ENCODE results near the gene MAMLD1. TPM values are rescaled to one million over a fixed set of nuclear protein-coding genes. Genes with fewer than 3 reads are reported as not detected.
A peak's percentile ranks its signal among the peaks of the same experiment; 100 is the strongest.

The MAMLD1 gene, protein sequence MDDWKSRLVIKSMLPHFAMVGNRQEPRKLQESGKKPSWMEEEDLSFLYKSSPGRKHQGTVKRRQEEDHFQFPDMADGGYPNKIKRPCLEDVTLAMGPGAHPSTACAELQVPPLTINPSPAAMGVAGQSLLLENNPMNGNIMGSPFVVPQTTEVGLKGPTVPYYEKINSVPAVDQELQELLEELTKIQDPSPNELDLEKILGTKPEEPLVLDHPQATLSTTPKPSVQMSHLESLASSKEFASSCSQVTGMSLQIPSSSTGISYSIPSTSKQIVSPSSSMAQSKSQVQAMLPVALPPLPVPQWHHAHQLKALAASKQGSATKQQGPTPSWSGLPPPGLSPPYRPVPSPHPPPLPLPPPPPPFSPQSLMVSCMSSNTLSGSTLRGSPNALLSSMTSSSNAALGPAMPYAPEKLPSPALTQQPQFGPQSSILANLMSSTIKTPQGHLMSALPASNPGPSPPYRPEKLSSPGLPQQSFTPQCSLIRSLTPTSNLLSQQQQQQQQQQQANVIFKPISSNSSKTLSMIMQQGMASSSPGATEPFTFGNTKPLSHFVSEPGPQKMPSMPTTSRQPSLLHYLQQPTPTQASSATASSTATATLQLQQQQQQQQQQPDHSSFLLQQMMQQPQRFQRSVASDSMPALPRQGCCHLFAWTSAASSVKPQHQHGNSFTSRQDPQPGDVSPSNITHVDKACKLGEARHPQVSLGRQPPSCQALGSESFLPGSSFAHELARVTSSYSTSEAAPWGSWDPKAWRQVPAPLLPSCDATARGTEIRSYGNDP
- total RNA-seq (ENCODE audit: unreplicated experiment), result 2.8 TPM
- long read RNA-seq, result 0 reads

DNA sequence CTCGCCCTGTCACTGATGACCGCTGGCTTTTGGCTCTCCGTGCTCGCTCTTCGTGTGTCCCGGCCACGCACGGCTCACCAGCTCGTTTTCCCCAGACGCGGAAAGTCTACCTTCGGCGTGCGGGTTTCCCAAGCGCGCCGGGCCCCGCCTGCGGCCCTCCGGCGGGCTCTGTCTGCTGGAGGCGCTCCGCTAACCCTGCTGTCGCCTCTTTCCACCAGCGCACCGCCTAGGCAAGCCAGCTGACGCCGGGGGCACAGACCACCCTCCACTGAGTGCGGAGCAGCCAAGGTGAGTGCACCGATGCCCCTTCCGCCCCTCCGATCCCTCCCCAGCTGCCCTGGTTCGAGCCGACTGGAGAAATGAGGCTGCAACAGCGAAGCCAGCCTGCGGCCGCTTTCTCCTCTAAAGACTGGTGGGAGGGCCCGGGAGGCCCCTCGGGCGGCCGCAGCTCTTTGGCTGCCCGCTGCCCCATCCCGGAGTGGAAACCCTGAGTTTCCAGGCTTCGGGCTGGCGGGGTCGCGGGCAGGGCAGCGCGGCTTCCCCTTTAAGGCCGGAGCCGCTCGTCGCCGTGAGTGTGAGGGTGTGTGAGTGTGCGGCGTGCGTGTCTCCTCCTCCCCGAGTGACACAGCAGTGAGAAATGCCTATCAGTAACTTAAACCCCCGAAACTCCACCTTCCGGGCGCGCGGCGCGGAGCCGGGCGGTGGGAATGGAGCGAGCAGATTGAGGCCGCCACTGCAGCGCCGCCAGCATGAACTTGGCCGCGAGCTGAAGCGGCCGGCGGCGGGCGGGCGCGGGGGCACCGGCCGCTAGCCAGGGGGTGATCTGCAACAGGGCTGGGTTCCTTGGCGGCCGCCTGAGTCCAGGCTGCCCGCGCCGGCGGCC lies at the start of gene MAMLD1:
Gene MAMLD1, plus strand, starts transcription at position 719 of the 883 bp plus-strand sequence. CDS start 82,200 bp downstream, outside the sequence.
- peak; percentile 18 for DNase-seq (ENCODE audit: low spot score)
- peaks cover 8% of the 10 kb centered on the region for H3K27me3 Mint-ChIP-seq (ENCODE audit: unreplicated experiment)
- no peaks in the 10 kb centered on the region for H3K36me3 Mint-ChIP-seq (ENCODE audit: low read depth, unreplicated experiment)
- TF ChIP-seq, protein P1, sequence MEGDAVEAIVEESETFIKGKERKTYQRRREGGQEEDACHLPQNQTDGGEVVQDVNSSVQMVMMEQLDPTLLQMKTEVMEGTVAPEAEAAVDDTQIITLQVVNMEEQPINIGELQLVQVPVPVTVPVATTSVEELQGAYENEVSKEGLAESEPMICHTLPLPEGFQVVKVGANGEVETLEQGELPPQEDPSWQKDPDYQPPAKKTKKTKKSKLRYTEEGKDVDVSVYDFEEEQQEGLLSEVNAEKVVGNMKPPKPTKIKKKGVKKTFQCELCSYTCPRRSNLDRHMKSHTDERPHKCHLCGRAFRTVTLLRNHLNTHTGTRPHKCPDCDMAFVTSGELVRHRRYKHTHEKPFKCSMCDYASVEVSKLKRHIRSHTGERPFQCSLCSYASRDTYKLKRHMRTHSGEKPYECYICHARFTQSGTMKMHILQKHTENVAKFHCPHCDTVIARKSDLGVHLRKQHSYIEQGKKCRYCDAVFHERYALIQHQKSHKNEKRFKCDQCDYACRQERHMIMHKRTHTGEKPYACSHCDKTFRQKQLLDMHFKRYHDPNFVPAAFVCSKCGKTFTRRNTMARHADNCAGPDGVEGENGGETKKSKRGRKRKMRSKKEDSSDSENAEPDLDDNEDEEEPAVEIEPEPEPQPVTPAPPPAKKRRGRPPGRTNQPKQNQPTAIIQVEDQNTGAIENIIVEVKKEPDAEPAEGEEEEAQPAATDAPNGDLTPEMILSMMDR (IDR thresholded peaks at IDR 0.05; ENCODE audit: unreplicated experiment), result no peak
- H3K4me3 Mint-ChIP-seq (ENCODE audit: unreplicated experiment), result peak within 1 kb of the TSS; percentile 76
- peaks cover 10% of the 10 kb centered on the region for H3K4me1 Mint-ChIP-seq (ENCODE audit: unreplicated experiment)
- no peaks in the 10 kb centered on the region for H3K9me3 Mint-ChIP-seq (ENCODE audit: unreplicated experiment)
- no peak within 1 kb of the TSS for H3K27ac Mint-ChIP-seq (ENCODE audit: unreplicated experiment)

DNA sequence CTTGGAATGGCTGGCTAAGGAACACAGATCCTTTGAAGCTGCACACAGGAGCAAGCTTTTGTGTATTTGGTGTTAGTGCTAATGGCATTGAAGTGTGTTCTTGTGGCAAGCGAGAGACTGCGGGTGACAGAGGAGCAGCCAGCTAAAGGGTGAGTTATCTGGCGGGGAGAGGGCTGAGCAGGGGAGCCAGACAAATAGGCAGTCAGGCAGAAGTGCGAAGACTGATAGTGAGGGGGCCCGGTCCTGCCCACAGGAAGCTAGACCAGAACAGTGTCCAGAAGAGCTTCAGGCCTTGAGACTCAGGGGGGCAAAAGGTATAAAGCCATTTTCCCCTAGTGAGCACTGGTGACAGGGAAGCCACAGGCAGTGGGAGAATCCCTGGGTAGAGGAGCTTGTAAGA lies 49.6 kb upstream of the MAMLD1 start:
- TF ChIP-seq, protein P1 (IDR thresholded peaks at IDR 0.05; ENCODE audit: unreplicated experiment), result no peak
- no peak for DNase-seq (ENCODE audit: low spot score)
- Mint-ChIP-seq H3K27me3 (ENCODE audit: unreplicated experiment) (no peaks in the 10 kb centered on the region), H3K4me3 (ENCODE audit: unreplicated experiment) (no peak overlapping the region), H3K27ac (ENCODE audit: unreplicated experiment) (no peak overlapping the region), H3K36me3 (ENCODE audit: low read depth, unreplicated experiment) (no peaks in the 10 kb centered on the region), H3K9me3 (ENCODE audit: unreplicated experiment) (no peaks in the 10 kb centered on the region), H3K4me1 (ENCODE audit: unreplicated experiment) (no peaks in the 10 kb centered on the region)

- Mint-ChIP-seq H3K27ac (ENCODE audit: unreplicated experiment) (no peak overlapping the region), H3K27me3 (ENCODE audit: unreplicated experiment) (no peaks in the 10 kb centered on the region), H3K9me3 (ENCODE audit: unreplicated experiment) (no peaks in the 10 kb centered on the region), H3K36me3 (ENCODE audit: low read depth, unreplicated experiment) (no peaks in the 10 kb centered on the region), H3K4me1 (ENCODE audit: unreplicated experiment) (no peaks in the 10 kb centered on the region), H3K4me3 (ENCODE audit: unreplicated experiment) (no peak overlapping the region)
- TF ChIP-seq, protein P1 (IDR thresholded peaks at IDR 0.05; ENCODE audit: unreplicated experiment), result no peak
- DNase-seq (ENCODE audit: low spot score), result no peak
These were observed 48.9 kb upstream of the MAMLD1 start for GRCh38 chrX:150314186-150314585.

DNA sequence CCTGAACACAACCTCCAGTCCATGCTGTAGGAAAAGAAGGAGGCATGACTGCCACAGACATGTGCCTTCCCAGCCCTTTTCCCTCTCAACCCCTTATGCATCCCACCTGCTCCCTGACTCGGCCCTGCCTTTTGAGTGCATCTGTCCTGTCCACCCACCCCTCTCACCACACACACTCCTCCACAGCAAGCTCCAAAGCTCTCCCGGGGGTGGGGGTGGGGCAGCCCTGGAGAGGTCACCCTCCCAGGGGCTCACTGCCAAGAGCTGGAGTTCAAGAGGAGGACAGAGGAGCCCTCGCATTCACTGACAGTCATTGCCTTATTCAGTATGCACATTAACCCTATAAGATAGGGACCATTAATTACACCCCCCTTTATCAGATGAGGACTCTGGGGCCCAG lies 46.6 kb upstream of the MAMLD1 start:
- Mint-ChIP-seq H3K4me3 (ENCODE audit: unreplicated experiment) (no peak overlapping the region), H3K27me3 (ENCODE audit: unreplicated experiment) (no peaks in the 10 kb centered on the region), H3K36me3 (ENCODE audit: low read depth, unreplicated experiment) (no peaks in the 10 kb centered on the region), H3K4me1 (ENCODE audit: unreplicated experiment) (no peaks in the 10 kb centered on the region), H3K9me3 (ENCODE audit: unreplicated experiment) (no peaks in the 10 kb centered on the region), H3K27ac (ENCODE audit: unreplicated experiment) (no peak overlapping the region)
- no peak for DNase-seq (ENCODE audit: low spot score)
- TF ChIP-seq, protein P1 (IDR thresholded peaks at IDR 0.05; ENCODE audit: unreplicated experiment), result no peak

Data from endothelial cell (in vitro differentiated cells).